Activated CD4-positive, alpha-beta T cell treated with anti-CD3 and anti-CD28 coated beads for 36 hours (primary cell): ENCODE results near the gene TAGLN2. TPM values are rescaled to one million over a fixed set of nuclear protein-coding genes. Genes with fewer than 3 reads are reported as not detected.

Experiments
- ATAC-seq: fragments of 200-7000 bp; cut with Tn5 transposase; one replicate; pipeline ENCODE4 v1.10.0; 2021; ENCODE audit warnings: mild to moderate bottlenecking, moderate library complexity
- CTCF ChIA-PET: fragments of 350-600 bp; sonication (Branson Sonifier 250); formaldehyde crosslinking; loops from one replicate; lab custom pipeline; 2021; ENCODE audit warnings: antibody characterized with exemption; lab: Charles Lee
- POLR2A ChIA-PET: fragments of 350-600 bp; sonication (Branson Sonifier 250); formaldehyde crosslinking; loops from one replicate; lab custom pipeline; 2021; ENCODE audit warnings: antibody characterized with exemption, inconsistent platforms; lab: Charles Lee
- DNase-seq: peaks from one replicate; pipeline ENCODE4 v3.0.0-alpha.2; 2020
- H3K27ac Mint-ChIP-seq: one replicate; pipeline ENCODE4 v1.8.0; 2021; ENCODE audit warnings: mixed read lengths
- H3K27me3 Mint-ChIP-seq: one replicate; pipeline ENCODE4 v1.8.0; 2021; ENCODE audit warnings: mixed read lengths
- H3K36me3 Mint-ChIP-seq: one replicate; pipeline ENCODE4 v1.8.0; 2021; ENCODE audit warnings: low read depth, mixed read lengths
- H3K4me1 Mint-ChIP-seq: one replicate; pipeline ENCODE4 v1.8.0; 2021; ENCODE audit warnings: mixed read lengths
- H3K4me3 Mint-ChIP-seq: one replicate; pipeline ENCODE4 v1.8.0; 2021; ENCODE audit warnings: mild to moderate bottlenecking, moderate library complexity, mixed read lengths
- H3K9me3 Mint-ChIP-seq: one replicate; pipeline ENCODE4 v1.8.0; 2021; ENCODE audit warnings: low read depth, mixed read lengths
- intact Hi-C, 2 experiments: fragments of 100-400 bp; cut with DNase I in 1 of 2; cut with micrococcal nuclease in 1 of 2; formaldehyde crosslinking; loops; one replicate each; pipeline versions ENCODE4 v1.14.2 to v1.15.1; 2022 to 2024; cut with DNase I, micrococcal nuclease
- total RNA-seq, 2 experiments: library from RNA; stranded (reverse); gene quantifications; one replicate each; pipeline ENCODE4 v1.2.3, GENCODE V29; 2021

The TAGLN2 gene
- total RNA-seq, result 100 to 1,000 TPM; 410 to 495 TPM

- peak within 1 kb of the TSS; percentile 98 for H3K27ac Mint-ChIP-seq
- ATAC-seq, result peak; percentile 69
- POLR2A ChIA-PET, result interaction anchor here (0.6 to 2.3 kb wide), 6 partner anchors 13 to 173 kb away, joined by 3 to 10 read pairs (median 5); partner anchors contain the start of genes IGSF8 and IGSF9
- H3K4me3 Mint-ChIP-seq, result peak within 1 kb of the TSS; percentile 95
- H3K9me3 Mint-ChIP-seq, result no peaks in the 10 kb centered on the region
- no peaks in the 10 kb centered on the region for H3K27me3 Mint-ChIP-seq
- CTCF ChIA-PET, result interaction anchor here (0.6 to 2.3 kb wide), 10 partner anchors 11 to 146 kb away, joined by 3 to 6 read pairs (median 4); no protein-coding TSS in a partner anchor
- intact Hi-C loops, result loop anchor here (1.0 to 10.0 kb wide), 11 partner anchors 20 to 1992 kb away; partner anchors contain the start of genes AIM2 (in 1 of the 2), COPA (in 1 of the 2), DUSP23 (in 1 of the 2) and IGSF8 (in 1 of the 2)
- peak; percentile 94 for DNase-seq
- peaks cover 40% of the 10 kb centered on the region for H3K36me3 Mint-ChIP-seq
- H3K4me1 Mint-ChIP-seq, result peaks cover 38% of the 10 kb centered on the region
Observed at GRCh38 chr1:159924791-159925718, at the start of gene TAGLN2. TSS of gene TAGLN2 (minus strand) at chr1:159925507. CDS start at chr1:159920509, 4,998 bp downstream.

GRCh38 chr1:159974350-159974965, 49.2 kb upstream of the TAGLN2 start:
- ChIA-PET CTCF (interaction anchor here (1.0 to 3.3 kb wide), 2 partner anchors 32 to 72 kb away, joined by 3 to 15 read pairs; no protein-coding TSS in a partner anchor), POLR2A (no interaction called here)
- Mint-ChIP-seq H3K27me3 (peaks cover 13% of the 10 kb centered on the region), H3K27ac (no peak overlapping the region), H3K4me1 (no peaks in the 10 kb centered on the region), H3K4me3 (no peak overlapping the region), H3K36me3 (no peaks in the 10 kb centered on the region), H3K9me3 (no peaks in the 10 kb centered on the region)
- intact Hi-C loops, result no loop called here
- ATAC-seq, result no peak
- DNase-seq, result no peak

GRCh38 chr1:159973350-159973940, 48.1 kb upstream of the TAGLN2 start:
- H3K4me1 Mint-ChIP-seq, result no peaks in the 10 kb centered on the region
- ATAC-seq (no peak), DNase-seq (no peak)
- H3K36me3 Mint-ChIP-seq, result no peaks in the 10 kb centered on the region
- intact Hi-C loops, result no loop called here
- H3K9me3 Mint-ChIP-seq, result no peaks in the 10 kb centered on the region
- no peak overlapping the region for H3K4me3 Mint-ChIP-seq
- CTCF ChIA-PET, result interaction anchor here (0.6 to 3.3 kb wide), 3 partner anchors 33 to 87 kb away, joined by 3 to 15 read pairs (median 4); no protein-coding TSS in a partner anchor
- no peak overlapping the region for H3K27ac Mint-ChIP-seq
- H3K27me3 Mint-ChIP-seq, result peaks cover 10% of the 10 kb centered on the region
- POLR2A ChIA-PET, result no interaction called here

GRCh38 chr1:159972443-159973205, 47.3 kb upstream of the TAGLN2 start:
- Mint-ChIP-seq H3K36me3 (no peaks in the 10 kb centered on the region), H3K4me3 (no peak overlapping the region), H3K9me3 (no peaks in the 10 kb centered on the region), H3K27me3 (peaks cover 14% of the 10 kb centered on the region), H3K27ac (no peak overlapping the region), H3K4me1 (no peaks in the 10 kb centered on the region)
- POLR2A ChIA-PET, result no interaction called here
- intact Hi-C loops, result no loop called here
- CTCF ChIA-PET, result interaction anchor here (3.3 kb wide), 1 partner anchor 34 kb away, joined by 15 read pairs; no protein-coding TSS in a partner anchor
- ATAC-seq, result no peak
- DNase-seq, result no peak

- Mint-ChIP-seq H3K4me3 (no peak overlapping the region), H3K36me3 (no peaks in the 10 kb centered on the region), H3K9me3 (no peaks in the 10 kb centered on the region), H3K27ac (no peak overlapping the region), H3K4me1 (no peaks in the 10 kb centered on the region), H3K27me3 (peaks cover 16% of the 10 kb centered on the region)
- DNase-seq (no peak), ATAC-seq (no peak)
- POLR2A ChIA-PET, result no interaction called here
- intact Hi-C loops, result no loop called here
- CTCF ChIA-PET, result interaction anchor here (0.6 to 3.4 kb wide), 4 partner anchors 11 to 107 kb away, joined by 4 to 27 read pairs (median 10); no protein-coding TSS in a partner anchor
Observed at GRCh38 chr1:159970932-159971342, 45.6 kb upstream of the TAGLN2 start.

GRCh38 chr1:159968901-159969300, 43.6 kb upstream of the TAGLN2 start:
- Mint-ChIP-seq H3K4me1 (no peaks in the 10 kb centered on the region), H3K27me3 (peaks cover 19% of the 10 kb centered on the region), H3K36me3 (no peaks in the 10 kb centered on the region), H3K9me3 (no peaks in the 10 kb centered on the region), H3K4me3 (no peak overlapping the region), H3K27ac (no peak overlapping the region)
- ChIA-PET CTCF (interaction anchor here (0.8 to 3.4 kb wide), 4 partner anchors 27 to 38 kb away, joined by 4 to 27 read pairs (median 4); no protein-coding TSS in a partner anchor), POLR2A (no interaction called here)
- DNase-seq, result no peak
- ATAC-seq, result no peak
- intact Hi-C loops, result no loop called here

- Mint-ChIP-seq H3K27ac (no peak overlapping the region), H3K27me3 (peaks cover 21% of the 10 kb centered on the region), H3K4me3 (no peak overlapping the region), H3K4me1 (no peaks in the 10 kb centered on the region), H3K9me3 (no peaks in the 10 kb centered on the region), H3K36me3 (no peaks in the 10 kb centered on the region)
- CTCF ChIA-PET, result interaction anchor here (0.5 to 1.0 kb wide), 4 partner anchors 41 to 1509 kb away, joined by 3 to 5 read pairs (median 4); no protein-coding TSS in a partner anchor
- intact Hi-C loops, result no loop called here
- DNase-seq, result no peak
- ATAC-seq, result no peak
- POLR2A ChIA-PET, result no interaction called here
Observed at GRCh38 chr1:159965263-159965662, 40.0 kb upstream of the TAGLN2 start.

- Mint-ChIP-seq H3K27me3 (peaks cover 23% of the 10 kb centered on the region), H3K4me1 (peaks cover 6% of the 10 kb centered on the region), H3K9me3 (no peaks in the 10 kb centered on the region), H3K36me3 (no peaks in the 10 kb centered on the region), H3K27ac (no peak overlapping the region), H3K4me3 (no peak overlapping the region)
- no peak for ATAC-seq
- intact Hi-C loops, result no loop called here
- DNase-seq, result no peak
- POLR2A ChIA-PET, result no interaction called here
- CTCF ChIA-PET, result interaction anchor here (0.6 to 1.0 kb wide), 2 partner anchors 37 to 41 kb away, joined by 3 read pairs; no protein-coding TSS in a partner anchor
Observed at GRCh38 chr1:159964144-159964543, 38.8 kb upstream of the TAGLN2 start.

- ChIA-PET CTCF (no interaction called here), POLR2A (no interaction called here)
- H3K36me3 Mint-ChIP-seq, result no peaks in the 10 kb centered on the region
- H3K27ac Mint-ChIP-seq, result no peak overlapping the region
- peaks cover 13% of the 10 kb centered on the region for H3K4me1 Mint-ChIP-seq
- H3K9me3 Mint-ChIP-seq, result no peaks in the 10 kb centered on the region
- peaks cover 15% of the 10 kb centered on the region for H3K27me3 Mint-ChIP-seq
- no peak overlapping the region for H3K4me3 Mint-ChIP-seq
- ATAC-seq (no peak), DNase-seq (no peak)
- intact Hi-C loops, result no loop called here
Observed at GRCh38 chr1:159962176-159962575, 36.9 kb upstream of the TAGLN2 start.

- Mint-ChIP-seq H3K9me3 (no peaks in the 10 kb centered on the region), H3K36me3 (no peaks in the 10 kb centered on the region), H3K4me1 (peaks cover 13% of the 10 kb centered on the region), H3K27ac (no peak overlapping the region), H3K27me3 (peaks cover 11% of the 10 kb centered on the region), H3K4me3 (no peak overlapping the region)
- ATAC-seq, result no peak
- intact Hi-C loops, result no loop called here
- POLR2A ChIA-PET, result no interaction called here
- no peak for DNase-seq
- CTCF ChIA-PET, result no interaction called here
Observed at GRCh38 chr1:159961636-159962035, 36.3 kb upstream of the TAGLN2 start.
